OCI-LY1 (cell line): ENCODE results near the gene PDLIM3.

Source experiments
- H2AFZ ChIP-seq: fragments of 200-600 bp; sonication (generic), shearing (Covaris generic); 2 replicates; pipeline ENCODE4 v1.6.0; 2014; ENCODE audit warnings: antibody characterized with exemption, mild to moderate bottlenecking, low read length
- H3F3A ChIP-seq: fragments of 200-600 bp; sonication (generic), shearing (Covaris generic); 2 replicates; pipeline ENCODE4 v1.6.0; 2014; ENCODE audit warnings: mild to moderate bottlenecking, antibody characterized with exemption, low read length, moderate library complexity; ENCODE audit not compliant: insufficient read depth
- H3K27ac ChIP-seq: fragments of 200-600 bp; sonication (generic); 2 replicates; pipeline ENCODE4 v1.5.1; 2014; ENCODE audit warnings: low read length, mixed run types, mild to moderate bottlenecking, low read depth; ENCODE audit not compliant: poor library complexity, severe bottlenecking
- H3K27me3 ChIP-seq: fragments of 200-600 bp; sonication (generic); 2 replicates; pipeline ENCODE4 v1.6.0; 2014; ENCODE audit warnings: antibody characterized with exemption, mild to moderate bottlenecking, low read length, moderate library complexity; ENCODE audit not compliant: insufficient read depth
- H3K36me3 ChIP-seq: fragments of 200-600 bp; sonication (generic); 2 replicates; pipeline ENCODE4 v1.6.1; 2014; ENCODE audit warnings: mild to moderate bottlenecking, antibody characterized with exemption, low read length, moderate library complexity, mixed read lengths; ENCODE audit not compliant: insufficient read depth
- H3K4me1 ChIP-seq: fragments of 200-600 bp; sonication (generic); 2 replicates; pipeline ENCODE4 v1.5.1; 2014; ENCODE audit warnings: mild to moderate bottlenecking, low read length, moderate library complexity; ENCODE audit not compliant: insufficient read depth, severe bottlenecking
- H3K4me2 ChIP-seq: fragments of 200-600 bp; sonication (generic), shearing (Covaris generic); 2 replicates; pipeline ENCODE4 v1.6.1; 2014; ENCODE audit warnings: low read length
- H3K4me3 ChIP-seq: fragments of 200-600 bp; sonication (generic); 2 replicates; pipeline ENCODE4 v1.5.1; 2014; ENCODE audit warnings: low read length, low read depth, mild to moderate bottlenecking, mixed read lengths; ENCODE audit not compliant: poor library complexity, severe bottlenecking
- H3K79me2 ChIP-seq: fragments of 200-600 bp; shearing (Covaris generic); 2 replicates; pipeline ENCODE4 v1.6.1; 2016; ENCODE audit warnings: mixed run types, low read length, mixed read lengths; ENCODE audit not compliant: insufficient read depth
- H3K9ac ChIP-seq: fragments of 200-600 bp; sonication (generic), shearing (Covaris generic); 2 replicates; pipeline ENCODE4 v1.6.1; 2014; ENCODE audit warnings: mild to moderate bottlenecking, low read length, mixed read lengths
- H3K9me2 ChIP-seq: fragments of 200-600 bp; sonication (generic), shearing (Covaris generic); 2 replicates; pipeline ENCODE4 v1.6.1; 2014; ENCODE audit warnings: low read depth, mild to moderate bottlenecking, low read length, mixed read lengths
- H3K9me3 ChIP-seq: fragments of 200-600 bp; shearing (Covaris generic); 2 replicates; pipeline ENCODE4 v1.6.1; 2014; ENCODE audit warnings: low read length, mixed read lengths
- H4K20me1 ChIP-seq: fragments of 200-600 bp; sonication (generic), shearing (Covaris generic); 2 replicates; pipeline ENCODE4 v1.6.0; 2016; ENCODE audit warnings: mild to moderate bottlenecking, low read length; ENCODE audit not compliant: insufficient read depth
- EZH2 ChIP-seq: fragments of 200-600 bp; sonication (generic), shearing (Covaris generic); IDR thresholded peaks from 2 replicates; pipeline ENCODE4 v1.8.0; 2017; ENCODE audit warnings: borderline replicate concordance, mixed run types, mild to moderate bottlenecking, antibody characterized with exemption, low read length, moderate library complexity, mixed read lengths
- TF ChIP-seq, protein P1 (sequence below): fragments of 200-600 bp; sonication (generic), shearing (Covaris generic); IDR thresholded peaks from 2 replicates; pipeline ENCODE4 v1.5.1; 2017; ENCODE audit warnings: mild to moderate bottlenecking, antibody characterized with exemption, low read length, moderate library complexity, mixed read lengths

Gene PDLIM3, protein sequence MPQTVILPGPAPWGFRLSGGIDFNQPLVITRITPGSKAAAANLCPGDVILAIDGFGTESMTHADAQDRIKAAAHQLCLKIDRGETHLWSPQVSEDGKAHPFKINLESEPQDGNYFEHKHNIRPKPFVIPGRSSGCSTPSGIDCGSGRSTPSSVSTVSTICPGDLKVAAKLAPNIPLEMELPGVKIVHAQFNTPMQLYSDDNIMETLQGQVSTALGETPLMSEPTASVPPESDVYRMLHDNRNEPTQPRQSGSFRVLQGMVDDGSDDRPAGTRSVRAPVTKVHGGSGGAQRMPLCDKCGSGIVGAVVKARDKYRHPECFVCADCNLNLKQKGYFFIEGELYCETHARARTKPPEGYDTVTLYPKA

DNA sequence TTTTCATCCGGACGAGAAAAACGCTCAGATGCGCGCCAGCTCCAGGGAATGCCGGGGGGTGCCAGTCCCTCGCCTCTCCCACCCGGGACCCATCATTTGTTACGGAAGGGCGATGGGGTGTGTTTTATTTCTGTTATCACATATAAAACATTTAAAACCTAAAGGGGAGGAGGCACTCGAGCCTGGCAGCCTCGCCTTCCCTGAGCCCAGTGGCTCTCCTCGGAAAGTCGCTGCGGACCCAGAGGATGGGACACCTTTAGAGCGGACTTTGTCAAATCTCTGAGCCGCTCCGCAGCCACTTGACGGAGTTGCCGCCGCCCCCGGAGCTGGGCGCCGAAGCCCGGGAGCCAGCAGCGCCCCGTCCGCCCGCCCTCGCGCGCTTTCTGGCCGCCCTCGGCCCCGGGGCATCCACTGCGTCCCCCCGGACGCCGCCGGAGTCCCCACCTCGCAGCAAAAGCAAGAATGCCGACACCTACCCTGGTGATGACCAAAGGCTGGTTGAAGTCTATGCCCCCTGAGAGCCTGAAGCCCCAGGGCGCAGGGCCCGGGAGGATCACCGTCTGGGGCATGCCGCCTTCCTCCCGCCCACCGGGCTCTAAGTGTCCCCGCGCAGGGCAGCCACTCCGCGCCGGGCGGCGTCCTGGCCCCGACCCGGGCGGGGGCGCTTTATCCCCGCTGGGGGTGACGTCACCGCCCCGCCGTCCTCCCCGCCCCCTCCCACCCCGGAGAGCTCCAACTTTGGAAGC is at the start of gene PDLIM3:
TSS of gene PDLIM3 (minus strand) at position 642 of the 746 bp plus-strand sequence. CDS start at position 569, 73 bp downstream.
- H3K4me3 ChIP-seq = no peak within 1 kb of the TSS
- H3K4me2 ChIP-seq = no peak within 1 kb of the TSS
- no peak within 1 kb of the TSS for H3K9ac ChIP-seq
- H3K36me3 ChIP-seq = no peaks in the 10 kb centered on the region
- no peaks in the 10 kb centered on the region for H3K27me3 ChIP-seq
- no peak within 1 kb of the TSS for H2AFZ ChIP-seq
- H3F3A ChIP-seq = no peaks in the 10 kb centered on the region
- H3K27ac ChIP-seq = no peak within 1 kb of the TSS
- no peak for TF ChIP-seq EZH2
- TF ChIP-seq, protein P1, sequence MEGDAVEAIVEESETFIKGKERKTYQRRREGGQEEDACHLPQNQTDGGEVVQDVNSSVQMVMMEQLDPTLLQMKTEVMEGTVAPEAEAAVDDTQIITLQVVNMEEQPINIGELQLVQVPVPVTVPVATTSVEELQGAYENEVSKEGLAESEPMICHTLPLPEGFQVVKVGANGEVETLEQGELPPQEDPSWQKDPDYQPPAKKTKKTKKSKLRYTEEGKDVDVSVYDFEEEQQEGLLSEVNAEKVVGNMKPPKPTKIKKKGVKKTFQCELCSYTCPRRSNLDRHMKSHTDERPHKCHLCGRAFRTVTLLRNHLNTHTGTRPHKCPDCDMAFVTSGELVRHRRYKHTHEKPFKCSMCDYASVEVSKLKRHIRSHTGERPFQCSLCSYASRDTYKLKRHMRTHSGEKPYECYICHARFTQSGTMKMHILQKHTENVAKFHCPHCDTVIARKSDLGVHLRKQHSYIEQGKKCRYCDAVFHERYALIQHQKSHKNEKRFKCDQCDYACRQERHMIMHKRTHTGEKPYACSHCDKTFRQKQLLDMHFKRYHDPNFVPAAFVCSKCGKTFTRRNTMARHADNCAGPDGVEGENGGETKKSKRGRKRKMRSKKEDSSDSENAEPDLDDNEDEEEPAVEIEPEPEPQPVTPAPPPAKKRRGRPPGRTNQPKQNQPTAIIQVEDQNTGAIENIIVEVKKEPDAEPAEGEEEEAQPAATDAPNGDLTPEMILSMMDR = no peak
- H4K20me1 ChIP-seq = no peaks in the 10 kb centered on the region
- H3K4me1 ChIP-seq = no peaks in the 10 kb centered on the region
- H3K9me2 ChIP-seq = no peaks in the 10 kb centered on the region
- no peaks in the 10 kb centered on the region for H3K79me2 ChIP-seq
- no peaks in the 10 kb centered on the region for H3K9me3 ChIP-seq

DNA sequence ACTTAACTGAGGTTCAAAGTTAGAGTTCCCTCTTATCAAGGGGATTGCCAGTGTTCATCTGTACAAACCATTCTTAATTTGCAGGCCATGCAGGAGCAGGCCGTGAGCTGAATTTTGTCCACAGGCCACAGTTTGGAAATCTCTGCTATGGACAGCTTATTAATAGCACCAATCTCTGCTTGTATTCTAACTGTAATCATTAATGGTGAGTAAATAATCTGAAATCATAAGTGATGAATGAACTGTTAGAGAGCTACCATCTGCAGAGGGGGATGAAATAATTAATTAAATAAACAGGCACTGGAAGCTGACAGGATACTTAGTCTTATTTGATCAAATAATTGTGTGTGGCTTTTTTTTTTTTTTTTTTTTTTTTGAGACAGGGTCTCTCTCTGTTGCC is 48.5 kb upstream of the PDLIM3 start:
- Histone ChIP-seq H3F3A (no peaks in the 10 kb centered on the region), H3K27ac (no peak overlapping the region), H3K9me2 (no peaks in the 10 kb centered on the region), H2AFZ (no peak overlapping the region), H3K4me2 (no peak overlapping the region), H3K27me3 (no peaks in the 10 kb centered on the region), H3K79me2 (no peaks in the 10 kb centered on the region), H3K9ac (no peak overlapping the region), H4K20me1 (no peaks in the 10 kb centered on the region), H3K36me3 (no peaks in the 10 kb centered on the region; the same call in 1 of the 2 replicates), H3K9me3 (no peaks in the 10 kb centered on the region), H3K4me1 (peaks cover 26% of the 10 kb centered on the region), H3K4me3 (no peak overlapping the region)
- no peak for TF ChIP-seq EZH2
- TF ChIP-seq, protein P1 = no peak

DNA sequence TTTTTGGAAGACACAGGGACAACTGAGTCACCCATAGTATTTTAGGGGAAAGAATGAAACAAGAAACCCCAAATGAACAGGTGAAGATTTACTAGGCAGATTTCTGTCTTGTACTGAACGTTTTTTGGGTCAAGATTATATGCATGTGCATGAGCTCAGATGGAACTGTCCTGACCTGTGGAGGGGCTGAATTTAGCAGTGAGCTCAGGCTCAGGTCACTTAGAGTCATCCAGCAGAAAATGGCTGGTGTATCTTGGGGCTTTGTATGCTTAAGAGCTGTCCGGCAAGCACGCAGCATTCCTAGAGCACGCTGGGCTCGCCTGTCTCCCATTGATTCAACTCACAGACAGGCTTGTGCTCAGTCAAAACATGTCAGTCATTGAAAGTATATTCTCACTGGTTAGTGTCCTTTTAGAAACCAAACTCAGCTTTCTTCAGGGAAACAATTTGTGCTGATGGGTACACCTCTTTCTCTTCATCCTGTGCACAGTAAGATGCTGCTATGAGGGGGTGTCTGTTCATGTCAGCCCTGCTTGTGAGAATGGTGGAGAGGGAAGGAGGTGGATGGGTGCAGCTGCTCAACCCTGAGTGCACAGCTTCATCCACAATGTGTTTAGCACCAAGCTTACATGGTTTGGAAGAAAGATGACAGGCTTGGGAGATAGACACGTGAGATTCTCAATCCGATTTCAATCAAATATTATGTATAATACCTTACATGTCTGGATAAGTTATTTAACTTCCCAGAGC is 47.5 kb upstream of the PDLIM3 start:
- H3F3A ChIP-seq = no peaks in the 10 kb centered on the region
- no peaks in the 10 kb centered on the region for H3K9me3 ChIP-seq
- no peaks in the 10 kb centered on the region for H3K27me3 ChIP-seq
- H3K4me1 ChIP-seq = peaks cover 18% of the 10 kb centered on the region
- no peak overlapping the region for H2AFZ ChIP-seq
- no peaks in the 10 kb centered on the region for H3K9me2 ChIP-seq
- H3K9ac ChIP-seq = no peak overlapping the region
- no peak overlapping the region for H3K4me3 ChIP-seq
- no peak for TF ChIP-seq EZH2
- TF ChIP-seq, protein P1 = no peak
- no peaks in the 10 kb centered on the region; the same call in 1 of the 2 replicates for H3K36me3 ChIP-seq
- no peaks in the 10 kb centered on the region for H4K20me1 ChIP-seq
- no peaks in the 10 kb centered on the region for H3K79me2 ChIP-seq
- H3K27ac ChIP-seq = no peak overlapping the region
- no peak overlapping the region for H3K4me2 ChIP-seq
